Activated CD4-positive, alpha-beta T cell treated with anti-CD3 and anti-CD28 coated beads for 48 hours (primary cell): Measurements from ENCODE around the gene CER1.

Source experiments
- DNase-seq: peaks from one replicate; pipeline ENCODE4 v3.0.0-alpha.2; 2020

The CER1 gene, protein sequence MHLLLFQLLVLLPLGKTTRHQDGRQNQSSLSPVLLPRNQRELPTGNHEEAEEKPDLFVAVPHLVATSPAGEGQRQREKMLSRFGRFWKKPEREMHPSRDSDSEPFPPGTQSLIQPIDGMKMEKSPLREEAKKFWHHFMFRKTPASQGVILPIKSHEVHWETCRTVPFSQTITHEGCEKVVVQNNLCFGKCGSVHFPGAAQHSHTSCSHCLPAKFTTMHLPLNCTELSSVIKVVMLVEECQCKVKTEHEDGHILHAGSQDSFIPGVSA

GRCh38 chr9:14722391-14723035, at the start of gene CER1:
Gene CER1, minus strand, starts transcription at chr9:14722733. Its CDS starts 61 bp downstream, at chr9:14722672.
- no peak for DNase-seq

DNA sequence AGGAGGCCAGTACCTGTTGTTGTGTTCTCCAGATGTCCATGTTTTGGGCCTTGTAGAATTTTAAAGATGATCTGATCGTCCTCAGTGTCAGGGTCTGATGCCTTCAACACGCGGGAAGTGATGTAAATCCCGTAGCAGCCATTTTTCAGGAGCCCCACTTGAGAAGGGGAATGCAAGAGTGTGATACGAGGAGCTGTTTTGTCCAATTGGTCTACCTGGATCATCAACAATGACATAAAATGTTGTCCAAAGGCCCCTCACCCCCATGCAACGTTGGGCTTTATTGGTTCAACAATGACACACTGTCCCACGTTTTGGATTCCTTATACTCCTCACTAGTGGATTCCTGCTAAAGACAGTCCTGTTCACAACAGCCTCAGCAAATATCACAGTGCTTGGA, 48.1 kb upstream of the CER1 start:
- no peak for DNase-seq

GRCh38 chr9:14769230-14769571, 46.7 kb upstream of the CER1 start:
- no peak for DNase-seq

- DNase-seq = no peak
Observed at GRCh38 chr9:14768405-14769229, 46.1 kb upstream of the CER1 start.

DNA sequence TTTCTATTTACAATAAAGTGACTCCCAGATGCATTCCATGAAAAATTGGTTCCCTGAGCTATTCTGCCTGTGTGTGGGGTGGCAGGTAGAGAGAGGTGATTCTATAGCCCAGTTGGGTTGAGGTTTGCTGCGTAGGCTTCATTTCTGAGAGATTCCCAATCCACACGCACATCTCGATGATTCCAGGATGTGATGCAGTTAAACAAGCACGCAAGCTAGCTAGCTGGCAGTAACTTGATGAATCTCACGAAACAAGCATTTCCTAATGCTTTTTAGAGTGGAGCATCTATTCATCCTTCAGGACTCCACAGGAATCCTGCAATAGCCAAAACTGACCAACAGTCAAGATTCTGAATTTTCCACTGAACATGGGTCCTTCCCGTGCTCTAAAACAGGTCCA, 43.8 kb upstream of the CER1 start:
- no peak for DNase-seq

DNA sequence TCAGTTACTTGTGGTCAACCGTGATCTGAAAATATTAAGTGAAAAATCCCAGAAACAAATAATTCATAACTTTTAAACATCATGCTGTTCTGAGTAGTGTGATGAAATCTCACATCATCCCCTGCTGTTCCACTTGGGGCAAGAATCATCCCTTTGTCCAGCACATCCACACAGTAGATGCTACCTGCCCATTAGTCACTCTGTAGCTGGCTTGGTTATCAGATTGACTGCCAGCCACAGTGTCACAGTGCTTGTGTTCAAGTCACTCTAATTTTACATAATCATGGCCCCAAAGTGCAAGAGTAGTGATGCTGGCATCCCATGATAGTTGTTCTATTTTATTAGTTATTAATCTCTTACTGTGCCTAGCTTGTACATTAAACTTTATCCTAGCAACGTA, 39.1 kb upstream of the CER1 start:
- DNase-seq = no peak

- no peak for DNase-seq
Observed at GRCh38 chr9:14760060-14760459, 37.5 kb upstream of the CER1 start.

DNA sequence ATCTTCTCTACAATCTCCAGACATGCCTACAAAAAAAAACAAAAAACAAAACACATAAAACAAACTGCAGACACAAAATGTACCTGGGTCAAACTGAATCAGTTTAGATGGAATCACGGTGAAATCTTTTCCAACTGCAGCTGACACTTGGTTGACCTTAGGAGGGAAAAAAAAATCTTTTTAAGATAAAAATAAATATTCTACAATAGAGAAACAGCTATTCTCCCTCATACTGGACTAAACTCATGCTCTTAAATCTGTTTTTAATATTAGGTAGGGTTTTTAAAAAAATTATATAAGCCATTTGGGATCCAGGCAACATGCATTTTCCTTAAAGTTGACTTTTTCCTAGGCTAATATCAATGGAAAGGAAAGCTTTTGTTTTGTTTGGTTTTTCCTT, 33.8 kb upstream of the CER1 start:
- DNase-seq = no peak

DNA sequence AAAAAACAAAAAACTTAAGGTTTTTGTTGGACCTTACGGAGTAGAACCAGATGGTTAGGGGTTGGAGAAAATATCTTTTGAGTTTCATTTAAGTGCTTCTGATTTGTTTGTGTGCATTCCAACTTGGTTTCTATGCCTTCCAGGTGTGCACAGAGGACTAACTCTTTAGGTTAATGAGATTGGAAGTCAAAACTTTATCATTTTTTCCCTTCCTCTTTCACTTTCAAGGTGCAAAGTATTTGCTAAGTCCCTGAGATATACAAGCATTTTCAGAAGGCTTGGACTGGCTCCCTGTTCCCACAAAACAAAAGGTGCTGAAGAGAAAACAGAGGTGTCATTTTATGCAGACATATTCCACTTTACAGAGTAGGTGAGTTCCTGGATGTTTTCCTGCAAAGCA, 30.3 kb upstream of the CER1 start:
- DNase-seq = no peak

DNA sequence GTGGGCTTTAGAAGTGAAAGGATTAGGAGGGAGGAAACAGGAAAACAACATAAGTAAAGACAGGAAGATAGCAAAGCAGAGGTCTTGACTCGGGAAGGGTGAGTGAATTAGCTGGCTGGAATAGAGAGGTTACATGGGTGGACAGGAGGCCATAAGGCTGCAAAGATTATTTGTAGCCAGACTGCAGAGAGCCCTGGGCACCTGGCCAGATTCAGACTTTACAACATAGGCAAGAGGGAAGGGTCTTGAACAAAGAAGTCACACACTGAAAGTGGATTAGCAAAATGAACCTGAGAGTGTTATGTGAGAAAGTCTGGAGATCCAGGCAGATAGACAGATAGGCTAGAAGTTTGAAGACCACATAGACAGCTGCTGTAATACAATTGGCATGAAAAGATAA, 29.7 kb upstream of the CER1 start:
- DNase-seq = no peak

GRCh38 chr9:14750821-14751220, 28.3 kb upstream of the CER1 start:
- no peak for DNase-seq

DNA sequence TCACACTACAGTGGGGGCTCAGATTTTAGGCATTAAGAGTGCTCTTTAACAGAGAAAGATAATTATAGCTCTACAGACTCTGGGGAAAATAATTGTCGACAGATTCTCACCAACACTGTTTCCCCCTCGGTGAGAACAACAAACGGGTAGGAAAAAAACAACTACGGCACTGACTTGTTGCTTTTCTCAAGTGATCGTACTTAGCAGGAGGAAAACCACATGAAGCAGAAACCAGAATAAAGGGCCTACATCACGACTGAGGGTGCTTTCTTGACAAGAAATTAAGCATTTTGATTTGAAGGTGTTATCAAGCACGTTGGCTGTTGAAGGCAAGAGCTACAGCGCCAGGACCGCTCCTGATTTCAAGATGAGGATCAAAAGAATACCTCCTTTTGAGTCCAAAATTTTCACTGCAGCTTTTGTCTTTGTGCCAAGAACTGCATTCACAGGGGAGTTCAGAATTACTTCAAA, 27.2 kb upstream of the CER1 start:
- DNase-seq = no peak

GRCh38 chr9:14748373-14748772, 25.8 kb upstream of the CER1 start:
- DNase-seq = no peak

- DNase-seq = no peak
Observed at GRCh38 chr9:14747111-14747510, 24.6 kb upstream of the CER1 start.

DNA sequence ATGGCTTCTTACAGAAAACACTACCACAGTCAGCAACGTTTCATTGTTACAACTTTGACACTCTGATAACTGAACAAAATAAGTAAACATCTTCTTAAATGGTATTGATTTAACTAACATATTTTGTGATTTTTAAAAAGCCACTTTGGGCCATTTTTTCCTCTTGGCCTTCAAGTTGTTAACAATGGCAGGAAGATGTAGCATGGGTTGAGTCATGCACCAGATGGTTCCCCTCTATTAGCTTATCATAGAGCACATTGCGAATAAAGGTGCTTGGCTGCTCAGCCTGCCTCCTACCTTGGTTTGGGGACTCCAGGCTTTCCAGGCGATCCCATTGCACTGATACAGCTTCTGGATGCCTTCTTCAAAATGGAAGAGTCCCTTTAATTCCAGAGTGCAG, 24.1 kb upstream of the CER1 start:
- no peak for DNase-seq

DNA sequence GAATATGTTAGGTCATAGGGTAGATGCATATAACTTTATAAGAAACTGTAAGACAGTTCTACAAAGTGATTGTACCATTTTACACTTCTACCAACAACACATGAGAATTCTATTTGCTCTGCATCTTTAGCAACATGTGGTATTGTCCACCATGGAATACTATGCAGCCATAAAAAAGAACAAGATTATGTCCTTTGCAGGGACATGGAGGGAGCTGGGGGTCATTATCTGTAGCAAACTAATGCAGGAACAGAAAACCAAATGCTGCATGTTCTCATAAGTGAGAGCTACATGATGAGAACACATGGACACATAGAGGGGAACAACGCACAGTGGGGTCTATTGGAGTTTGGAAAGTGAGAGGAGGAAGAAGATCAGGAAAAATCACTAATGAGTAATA, 22.2 kb upstream of the CER1 start:
- no peak for DNase-seq

DNA sequence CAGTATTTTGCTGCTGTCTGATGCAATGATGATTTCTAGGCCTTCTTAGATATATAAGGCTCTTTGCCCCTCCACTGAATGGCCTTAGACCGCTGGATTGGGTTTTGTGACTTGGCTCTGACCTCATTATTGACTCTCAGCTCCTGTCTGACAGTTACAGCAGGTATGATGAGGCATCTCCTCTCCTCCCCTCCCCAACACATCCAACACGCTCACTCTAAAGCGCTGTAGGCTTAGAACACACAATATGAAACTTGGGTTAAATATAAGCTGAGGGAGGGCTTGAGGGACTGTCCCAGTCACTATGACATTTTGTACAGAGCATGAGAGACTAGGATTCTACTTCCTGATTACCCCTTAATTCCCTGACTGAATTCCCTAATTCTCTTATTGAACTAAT, 18.8 kb upstream of the CER1 start:
- DNase-seq = no peak

DNA sequence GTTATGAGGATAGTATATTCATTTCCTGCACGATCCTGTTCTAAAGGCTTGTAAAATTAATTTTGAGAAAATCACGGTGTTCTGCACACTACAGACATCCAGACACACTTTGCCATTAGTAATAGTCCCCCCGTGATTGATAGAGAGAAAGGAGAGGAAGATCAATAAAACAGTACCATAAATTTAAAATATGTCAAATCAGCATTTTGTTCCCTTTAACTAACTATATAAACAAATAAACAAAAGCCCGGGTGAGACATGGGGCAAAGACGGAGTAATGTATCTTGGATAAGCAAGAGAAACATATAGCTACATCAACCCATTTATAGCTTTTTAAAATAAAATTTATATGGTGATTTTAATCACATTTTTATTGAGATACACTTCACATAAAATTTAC, 10.6 kb upstream of the CER1 start:
- no peak for DNase-seq

GRCh38 chr9:14731294-14731981, 8.9 kb upstream of the CER1 start:
- DNase-seq = no peak

GRCh38 chr9:14730461-14730898, 7.9 kb upstream of the CER1 start:
- DNase-seq = no peak

DNA sequence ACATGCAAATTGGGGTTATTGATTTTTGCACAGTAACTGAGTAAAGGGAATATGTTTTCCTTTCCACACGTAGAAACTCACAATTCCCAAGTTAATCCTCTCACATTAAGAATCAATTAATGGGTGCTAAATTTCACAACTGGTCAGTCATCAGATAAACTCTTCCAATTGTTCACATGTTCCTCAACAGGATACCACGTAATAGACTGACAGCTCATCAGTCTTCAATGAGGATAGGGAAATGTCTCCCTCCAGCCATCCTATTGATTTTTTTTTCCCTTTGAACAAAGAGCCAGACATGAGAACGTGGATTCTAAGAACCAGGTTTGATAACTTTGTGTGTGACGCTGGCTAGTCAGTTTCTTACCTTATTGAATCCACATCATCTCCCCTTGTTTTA, 768 bp upstream of the CER1 start:
- no peak for DNase-seq

DNA sequence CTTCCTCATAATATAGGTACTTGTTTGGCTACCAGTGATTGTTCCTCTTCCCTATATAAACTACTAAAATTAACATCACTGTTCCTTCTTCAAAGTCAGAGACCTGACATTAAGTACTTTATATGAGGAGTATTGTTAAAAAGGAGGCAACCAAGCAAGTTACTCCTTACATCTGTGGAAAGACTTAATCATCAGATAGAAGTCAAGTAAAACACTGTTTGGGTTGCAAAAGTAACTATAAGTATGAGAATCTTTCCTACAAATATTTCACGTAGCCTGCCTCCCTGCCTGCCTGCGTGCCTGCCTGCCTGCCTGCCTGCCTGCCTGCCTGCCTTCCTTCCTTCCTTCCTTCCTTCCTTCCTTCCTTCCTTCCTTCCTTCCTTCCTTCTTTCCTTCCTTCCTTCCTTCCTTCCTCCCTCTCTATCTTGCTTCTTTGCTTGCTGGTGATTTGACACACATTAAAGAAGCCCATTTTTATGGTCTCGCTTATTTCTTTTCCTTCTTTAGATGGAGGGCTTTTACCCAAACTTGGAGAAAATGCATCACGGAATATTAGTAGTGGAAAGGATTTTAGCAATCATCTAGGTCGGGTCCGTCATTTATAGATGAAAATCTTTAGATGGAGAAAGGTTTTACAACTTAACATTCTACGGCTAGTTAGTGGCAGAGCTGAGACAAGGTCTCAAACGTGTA, 3.2 kb downstream of the CER1 start:
- no peak for DNase-seq

- DNase-seq = no peak
Observed at GRCh38 chr9:14715102-14715501, 7.4 kb downstream of the CER1 start.
